HG02588 (cell line): Measurements from ENCODE around the gene TRH.
"Not testable (repeated sequence)": the region's sequence is repeated elsewhere in the genome, so short reads cannot be mapped to it uniquely, and the experiment has no call there.

Experiments
- ATAC-seq: cut with Tn5 transposase; IDR thresholded peaks from one replicate; pipeline ENCODE4 v1.9.1; 2021; ENCODE audit warnings: mild to moderate bottlenecking, moderate library complexity; ENCODE audit not compliant: unreplicated experiment

TRH gene

DNA sequence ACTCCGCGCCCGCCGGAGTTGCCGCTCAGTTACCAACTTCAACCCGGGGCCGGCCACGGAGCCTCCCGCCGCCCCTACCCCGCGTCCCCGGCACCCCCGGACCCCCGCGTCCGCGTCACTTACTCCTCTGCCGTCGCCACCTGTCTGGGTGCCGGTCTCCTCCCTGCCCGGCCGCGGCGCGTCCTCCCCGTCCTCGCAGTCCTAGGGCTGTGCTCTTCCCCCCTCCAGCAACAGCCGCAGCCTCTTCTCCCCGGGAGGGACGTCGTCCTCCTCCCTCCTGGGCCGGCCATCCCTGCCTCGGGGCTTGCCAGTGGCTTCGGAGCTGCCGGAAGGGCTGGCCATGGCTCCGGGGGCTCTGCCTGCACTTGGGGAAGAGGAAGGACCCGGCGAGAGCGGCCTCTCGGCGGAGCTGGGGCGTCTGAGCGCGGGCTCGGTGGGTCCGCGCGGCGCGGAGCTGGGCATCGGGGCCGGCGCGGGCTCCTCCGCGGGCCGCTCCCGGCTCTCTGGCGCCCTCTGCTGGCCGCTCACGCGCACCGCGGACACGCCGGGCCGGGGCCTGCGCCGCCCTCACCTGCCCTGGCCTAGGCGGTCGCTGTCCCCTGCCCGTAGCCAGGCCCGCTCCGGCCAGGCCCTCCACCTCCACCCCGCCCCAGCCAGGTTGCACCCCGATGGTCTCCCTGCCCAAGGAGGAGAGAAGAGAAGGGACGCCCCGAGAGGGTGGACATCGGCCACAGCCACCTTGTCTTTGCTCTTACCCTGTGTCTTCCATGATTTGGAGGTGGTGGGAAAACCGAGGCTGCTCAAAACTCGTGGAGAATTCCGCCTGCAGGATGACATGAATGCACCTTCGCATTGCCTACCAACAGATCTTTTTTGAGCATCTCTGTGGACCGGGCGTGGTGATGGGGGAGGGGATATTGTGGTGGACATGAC, 28.4 kb downstream of the TRH start:
- not testable (repeated sequence) for ATAC-seq

DNA sequence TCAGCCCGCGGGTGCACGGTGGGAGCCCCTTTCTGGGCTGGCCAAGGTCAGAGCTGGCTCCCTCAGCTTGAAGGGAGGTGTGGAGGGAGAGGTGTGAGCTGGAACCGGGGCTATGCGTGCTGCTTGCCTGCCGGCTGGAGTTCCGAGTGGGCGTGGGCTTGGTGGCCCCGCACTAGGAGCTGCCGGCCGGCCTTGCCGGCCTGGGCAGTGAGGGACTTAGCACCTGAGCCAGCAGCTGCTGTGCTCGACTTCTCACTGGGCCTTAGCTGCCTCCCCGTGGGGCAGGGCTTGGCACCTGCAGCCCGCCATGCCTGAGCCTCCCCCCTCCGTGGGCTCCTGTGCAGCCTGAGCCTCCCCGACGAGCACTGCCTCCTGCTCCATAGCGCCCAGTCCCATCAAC, 36.0 kb downstream of the TRH start:
- no peak for ATAC-seq

- ATAC-seq: not testable (repeated sequence)
Observed at GRCh38 chr3:130012108-130012507, 37.6 kb downstream of the TRH start.

- ATAC-seq: not testable (repeated sequence)
Observed at GRCh38 chr3:130013246-130013645, 38.7 kb downstream of the TRH start.

- no peak for ATAC-seq
Observed at GRCh38 chr3:130014526-130014925, 40.0 kb downstream of the TRH start.

DNA sequence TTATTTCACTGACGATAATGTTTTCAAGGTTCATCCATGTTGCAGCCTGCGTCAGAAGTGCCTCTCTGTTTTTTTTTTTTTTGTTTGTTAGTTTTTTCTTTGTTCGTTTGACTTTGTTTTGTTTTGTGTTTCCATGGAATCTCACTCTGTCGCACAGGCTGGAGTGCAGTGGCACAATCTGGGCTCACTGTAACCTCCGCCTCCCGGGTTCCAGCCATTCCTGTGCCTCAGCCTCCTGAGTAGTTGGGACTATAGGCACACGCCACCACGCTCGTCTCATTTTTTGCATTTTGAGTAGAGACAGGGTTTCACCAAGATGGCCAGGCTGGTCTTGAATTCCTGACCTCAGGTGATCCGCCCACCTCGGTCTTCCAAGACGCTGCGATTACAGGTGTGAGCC, 43.1 kb downstream of the TRH start:
- not testable (repeated sequence) for ATAC-seq

DNA sequence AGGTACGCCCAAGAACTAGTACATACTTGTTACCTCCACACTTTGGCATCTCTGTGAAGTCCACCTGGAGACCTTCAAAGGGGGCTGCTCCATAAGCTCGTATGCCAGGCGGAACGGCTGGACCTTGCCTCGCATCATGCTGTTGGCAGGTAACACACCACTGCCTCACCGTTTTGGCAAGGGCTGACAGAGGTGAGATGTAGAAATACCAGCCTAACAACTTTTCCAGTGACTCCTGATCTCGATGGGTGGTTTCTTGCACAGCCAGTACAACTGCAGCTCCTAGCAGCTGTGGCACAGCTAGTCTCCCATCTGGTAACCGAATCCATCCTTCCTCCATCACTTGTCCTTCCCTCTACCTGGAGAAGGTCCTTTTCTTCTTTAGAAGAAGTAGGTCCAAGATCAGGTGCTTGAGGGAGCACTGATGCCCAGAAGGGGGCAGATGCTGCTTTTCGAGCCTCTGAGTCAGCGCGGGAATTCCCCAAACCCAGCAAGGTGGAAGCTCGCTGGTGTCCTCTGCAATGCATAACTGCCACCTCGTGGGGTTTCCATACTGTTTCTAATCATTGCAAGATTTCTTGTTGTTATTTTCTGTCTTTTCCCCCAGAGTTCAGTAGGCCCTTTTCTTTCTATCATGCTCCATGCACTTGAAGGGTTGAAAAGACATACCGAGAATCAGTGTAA, 51.8 kb downstream of the TRH start:
- not testable (repeated sequence) for ATAC-seq

DNA sequence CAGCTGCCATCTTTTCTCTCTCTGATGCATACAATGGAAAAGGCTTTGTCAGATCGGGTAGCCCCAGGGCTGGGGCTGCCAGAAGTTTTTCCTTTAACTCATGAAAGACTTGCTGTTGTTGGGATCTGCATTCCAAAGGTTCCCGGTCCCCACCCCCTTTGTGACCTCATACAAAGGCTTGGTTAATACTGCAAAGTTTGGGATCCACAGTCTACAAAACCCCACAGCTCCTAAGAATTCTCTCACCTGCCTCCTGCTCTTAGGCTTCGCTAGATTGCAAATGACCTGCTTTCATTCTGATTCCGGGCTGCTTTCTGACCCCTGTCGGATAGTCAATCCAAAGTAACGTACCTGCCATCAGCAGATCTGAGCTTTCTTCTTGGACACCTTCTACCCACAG, 52.9 kb downstream of the TRH start:
- ATAC-seq: not testable (repeated sequence)
